Measurements from ENCODE around the gene MAGI1.

GRCh38 chr3:65344846-65345245 is 693.9 kb downstream of the MAGI1 start:
- TF ChIP-seq, protein P1, sequence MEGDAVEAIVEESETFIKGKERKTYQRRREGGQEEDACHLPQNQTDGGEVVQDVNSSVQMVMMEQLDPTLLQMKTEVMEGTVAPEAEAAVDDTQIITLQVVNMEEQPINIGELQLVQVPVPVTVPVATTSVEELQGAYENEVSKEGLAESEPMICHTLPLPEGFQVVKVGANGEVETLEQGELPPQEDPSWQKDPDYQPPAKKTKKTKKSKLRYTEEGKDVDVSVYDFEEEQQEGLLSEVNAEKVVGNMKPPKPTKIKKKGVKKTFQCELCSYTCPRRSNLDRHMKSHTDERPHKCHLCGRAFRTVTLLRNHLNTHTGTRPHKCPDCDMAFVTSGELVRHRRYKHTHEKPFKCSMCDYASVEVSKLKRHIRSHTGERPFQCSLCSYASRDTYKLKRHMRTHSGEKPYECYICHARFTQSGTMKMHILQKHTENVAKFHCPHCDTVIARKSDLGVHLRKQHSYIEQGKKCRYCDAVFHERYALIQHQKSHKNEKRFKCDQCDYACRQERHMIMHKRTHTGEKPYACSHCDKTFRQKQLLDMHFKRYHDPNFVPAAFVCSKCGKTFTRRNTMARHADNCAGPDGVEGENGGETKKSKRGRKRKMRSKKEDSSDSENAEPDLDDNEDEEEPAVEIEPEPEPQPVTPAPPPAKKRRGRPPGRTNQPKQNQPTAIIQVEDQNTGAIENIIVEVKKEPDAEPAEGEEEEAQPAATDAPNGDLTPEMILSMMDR (IDR thresholded peaks at IDR 0.05): no peak
- no peak for TF ChIP-seq POLR2A (IDR thresholded peaks at IDR 0.05)

Data from lower leg skin (tissue), 3 donors.